HCT116 (cell line): ENCODE measurements around the gene CNTNAP2. TPM values are rescaled to one million over a fixed set of nuclear protein-coding genes. Genes with fewer than 3 reads are reported as not detected.

ENCODE experiments used
- ATAC-seq: fragments of 200-7000 bp; cut with Tn5 transposase; 2 replicates; pipeline ENCODE4 v1.9.1; 2020; ENCODE audit warnings: mild to moderate bottlenecking, moderate library complexity
- BruUV-seq: library from RNA; stranded (reverse); fragments of 400-500 nt; replicated peaks from 2 replicates; lab custom pipeline; 2021; lab: Mats Ljungman, UMichigan
- CTCF ChIA-PET: fragments of 300-600 bp; sonication (Branson Sonifier 250); formaldehyde crosslinking; loops from one replicate; lab custom pipeline; 2021; ENCODE audit warnings: antibody characterized with exemption; lab: Charles Lee
- POLR2A ChIA-PET: fragments of 300-600, 350-600 bp; sonication (Branson Sonifier 250); formaldehyde crosslinking; loops from one replicate; lab custom pipeline; 2021; ENCODE audit warnings: antibody characterized with exemption; lab: Charles Lee
- RAD21 ChIA-PET, 2 experiments: fragments of 300-600 bp; sonication (Branson Sonifier 250); formaldehyde crosslinking; loops; one replicate each; lab custom pipeline; 2023; ENCODE audit warnings: low total read pairs in 2 of 2; ENCODE audit not compliant: uncharacterized antibody in 2 of 2, unreplicated experiment in 2 of 2, low non-redundant PET in 1 of 2; lab: Charles Lee
- DNase-seq: peaks from one replicate; pipeline ENCODE4 v3.0.0-alpha.2; 2010; ENCODE audit warnings: low read depth, low spot score
- H2AFZ ChIP-seq: fragments of 200-600 bp; shearing (Covaris generic), sonication (generic); 2 replicates; pipeline ENCODE4 v1.6.1; 2017; ENCODE audit warnings: low read depth, mixed run types, mixed read lengths, antibody characterized with exemption, low read length; ENCODE audit not compliant: poor library complexity, severe bottlenecking
- H3K27ac ChIP-seq: 2 replicates; pipeline ENCODE4 v1.5.1; 2012; ENCODE audit warnings: low read depth, low read length
- H3K27me3 ChIP-seq: fragments of 200-600 bp; sonication (generic); 2 replicates; pipeline ENCODE4 v1.6.1; 2016; ENCODE audit warnings: mixed run types, low read length, mixed read lengths; ENCODE audit not compliant: insufficient read depth
- H3K36me3 ChIP-seq, 2 experiments: fragments of 200-500 bp in 1 of 2; fragments of 200-600 bp in 1 of 2; sonication (Bioruptor generic) in 1 of 2; sonication (generic) in 1 of 2; 2 replicates each; pipeline versions ENCODE4 v1.5.1 to v1.6.1; 2014 to 2016; ENCODE audit warnings: low read length in 2 of 2, inconsistent platforms in 1 of 2, mixed read lengths in 1 of 2, mixed run types in 1 of 2; ENCODE audit not compliant: insufficient read depth in 2 of 2, control insufficient read depth in 1 of 2
- H3K4me1 ChIP-seq, 2 experiments: fragments of 200-600 bp in 1 of 2; sonication (generic) in 1 of 2; 2 replicates each; pipeline versions ENCODE4 v1.5.1 to v1.6.1; 2012 to 2017; ENCODE audit warnings: low read length in 2 of 2, inconsistent platforms in 1 of 2, mild to moderate bottlenecking in 1 of 2, mixed read lengths in 1 of 2, mixed run types in 1 of 2, moderate library complexity in 1 of 2; ENCODE audit not compliant: insufficient read depth in 2 of 2, control insufficient read depth in 1 of 2
- H3K4me2 ChIP-seq: fragments of 200-600 bp; sonication (generic); 2 replicates; pipeline ENCODE4 v1.6.1; 2017; ENCODE audit warnings: mixed run types, low read length, mixed read lengths
- H3K4me3 ChIP-seq, 2 experiments: fragments of 200-600 bp in 1 of 2; sonication (generic) in 1 of 2; replicated peaks in 1 of 2; 2 replicates each; pipeline ENCODE4 v1.5.1; 2011 to 2016; ENCODE audit warnings: low read length in 2 of 2, control low read depth in 1 of 2, low read depth in 1 of 2, mild to moderate bottlenecking in 1 of 2, mixed read lengths in 1 of 2, mixed run types in 1 of 2
- H3K79me2 ChIP-seq: fragments of 200-600 bp; sonication (generic); 2 replicates; pipeline ENCODE4 v1.6.1; 2017; ENCODE audit warnings: mild to moderate bottlenecking, mixed run types, low read length, moderate library complexity, mixed read lengths; ENCODE audit not compliant: insufficient read depth
- H3K9ac ChIP-seq: fragments of 200-600 bp; sonication (generic); 2 replicates; pipeline ENCODE4 v1.6.1; 2016; ENCODE audit warnings: low read length, mixed read lengths
- H3K9me2 ChIP-seq: fragments of 200-600 bp; sonication (generic), shearing (Covaris generic); 2 replicates; pipeline ENCODE4 v1.6.1; 2017; ENCODE audit warnings: mixed run types, mild to moderate bottlenecking, moderate library complexity; ENCODE audit not compliant: insufficient read depth
- H3K9me3 ChIP-seq, 2 experiments: fragments of 200-500 bp in 1 of 2; fragments of 200-600 bp in 1 of 2; sonication (Bioruptor generic) in 1 of 2; sonication (generic) in 1 of 2; 2 replicates each; pipeline ENCODE4 v1.6.1; 2014 to 2017; ENCODE audit warnings: low read length in 2 of 2, mixed read lengths in 2 of 2, inconsistent platforms in 1 of 2, low read depth in 1 of 2, mild to moderate bottlenecking in 1 of 2, mixed run types in 1 of 2, moderate library complexity in 1 of 2; ENCODE audit not compliant: control insufficient read depth in 1 of 2, insufficient read depth in 1 of 2
- H4K20me1 ChIP-seq: fragments of 200-600 bp; sonication (generic), shearing (Covaris generic); 2 replicates; pipeline ENCODE4 v1.6.1; 2017; ENCODE audit warnings: mixed run types, mild to moderate bottlenecking, moderate library complexity; ENCODE audit not compliant: insufficient read depth
- ELF1 ChIP-seq: IDR thresholded peaks from 2 replicates; pipeline ENCODE4 v1.6.1; 2012; ENCODE audit warnings: low read depth, borderline replicate concordance
- EZH2phosphoT487 ChIP-seq: fragments of 200-600 bp; IDR thresholded peaks from 2 replicates; pipeline ENCODE4 v1.6.1; 2018; ENCODE audit warnings: antibody characterized with exemption, borderline replicate concordance
- FOSL1 ChIP-seq: IDR thresholded peaks from 2 replicates; pipeline ENCODE4 v1.6.1; 2012; ENCODE audit warnings: low read depth
- SIN3A ChIP-seq: IDR thresholded peaks from 2 replicates; pipeline ENCODE4 v1.6.1; 2012; ENCODE audit warnings: low read depth
- intact Hi-C: fragments of 100-400 bp; cut with micrococcal nuclease; formaldehyde crosslinking; loops from 2 replicates; pipeline ENCODE4 v1.10.0; 2022
- total RNA-seq: library from RNA; stranded (reverse); gene quantifications from one replicate; pipeline ENCODE4 v1.2.1, GENCODE V29; 2021; ENCODE audit not compliant: unreplicated experiment

The CNTNAP2 gene
- total RNA-seq, 1 experiment from 2014 or later = 0.37 TPM

GRCh38 chr7:148182264-148182663 is 2065.7 kb downstream of the CNTNAP2 start:
- Histone ChIP-seq H3K27me3 (no peaks in the 10 kb centered on the region), H3K27ac (no peak overlapping the region), H3K9ac (no peak overlapping the region), H3K4me3 (no peak overlapping the region), H3K4me1 (no peaks in the 10 kb centered on the region), H3K9me2 (no peaks in the 10 kb centered on the region), H3K36me3 (no peaks in the 10 kb centered on the region), H2AFZ (no peak overlapping the region), H3K79me2 (no peaks in the 10 kb centered on the region), H3K4me2 (no peak overlapping the region), H4K20me1 (no peaks in the 10 kb centered on the region), H3K9me3 (no peaks in the 10 kb centered on the region)
- CTCF ChIA-PET = interaction anchor here (0.7 kb wide), 1 partner anchor 16 kb away, joined by 3 read pairs; no protein-coding TSS in a partner anchor
- POLR2A ChIA-PET = no interaction called here
- TF ChIP-seq FOSL1 (no peak), SIN3A (no peak)
- DNase-seq = no peak
- BruUV-seq = no TSS peak
- no peak for ATAC-seq
- intact Hi-C loops = no loop called here
- RAD21 ChIA-PET = no interaction called here

- H4K20me1 ChIP-seq = no peaks in the 10 kb centered on the region
- TF ChIP-seq EZH2phosphoT487 (no peak), ELF1 (no peak)
- no peak overlapping the region for H3K27ac ChIP-seq
- H3K79me2 ChIP-seq = no peaks in the 10 kb centered on the region
- no peak overlapping the region for H3K9ac ChIP-seq
- RAD21 ChIA-PET = no interaction called here
- H2AFZ ChIP-seq = no peak overlapping the region
- DNase-seq (no peak), ATAC-seq (no peak)
- CTCF ChIA-PET = no interaction called here
- H3K9me2 ChIP-seq = no peaks in the 10 kb centered on the region
- no peaks in the 10 kb centered on the region for H3K9me3 ChIP-seq
- POLR2A ChIA-PET = no interaction called here
- no peak overlapping the region for H3K4me3 ChIP-seq
- intact Hi-C loops = no loop called here
- no TSS peak for BruUV-seq
- H3K4me2 ChIP-seq = no peak overlapping the region
- H3K27me3 ChIP-seq = no peaks in the 10 kb centered on the region
- no peaks in the 10 kb centered on the region for H3K4me1 ChIP-seq
- H3K36me3 ChIP-seq = no peaks in the 10 kb centered on the region
These were observed 2068.4 kb downstream of the CNTNAP2 start for GRCh38 chr7:148185041-148185440.
